GM12891 (cell line): Measurements from ENCODE around the gene HTR2C.

Experiments used
- DNase-seq: peaks from one replicate; pipeline ENCODE4 v3.0.0; 2011; ENCODE audit warnings: low spot score; ENCODE audit not compliant: insufficient read length
- FAIRE-seq: peaks from 2 replicates; lab custom pipeline; 2011; peaks lifted over from hg19 to GRCh38; lab: Jason Lieb, UNC
- PAX5 ChIP-seq: IDR thresholded peaks from 2 replicates; pipeline ENCODE4 v1.6.1; 2011; ENCODE audit warnings: low read length, moderate library complexity, mild to moderate bottlenecking; ENCODE audit not compliant: insufficient read depth, severe bottlenecking
- POLR2A ChIP-seq: IDR thresholded peaks from 2 replicates; pipeline ENCODE4 v1.6.1; 2011; ENCODE audit warnings: low read depth, low read length, control low read depth
- POLR2AphosphoS5 ChIP-seq: IDR thresholded peaks from 2 replicates; pipeline ENCODE4 v1.6.1; 2011; ENCODE audit warnings: low read depth, low read length, control low read depth
- POU2F2 ChIP-seq: IDR thresholded peaks from 2 replicates; pipeline ENCODE4 v1.6.1; 2011; ENCODE audit warnings: low read depth, mild to moderate bottlenecking, control low read depth, low read length, moderate library complexity
- SPI1 ChIP-seq: IDR thresholded peaks from 2 replicates; pipeline ENCODE4 v1.6.1; 2011; ENCODE audit warnings: low read depth, low read length, control low read depth
- TAF1 ChIP-seq: IDR thresholded peaks from 2 replicates; pipeline ENCODE4 v1.6.1; 2011; ENCODE audit warnings: low read depth, low read length, control low read depth

Gene HTR2C

GRCh38 chrX:114709406-114709805 is 125.5 kb downstream of the HTR2C start:
- no peak for TF ChIP-seq SPI1
- no peak for TF ChIP-seq POLR2AphosphoS5
- TF ChIP-seq TAF1 = no peak
- TF ChIP-seq POLR2A = no peak
- no peak for TF ChIP-seq PAX5
- no peak for TF ChIP-seq POU2F2
- DNase-seq = no peak
- no peak for FAIRE-seq

GRCh38 chrX:114710571-114710970 is 126.7 kb downstream of the HTR2C start:
- DNase-seq = no peak
- TF ChIP-seq SPI1 = no peak
- TF ChIP-seq TAF1 = no peak
- no peak for TF ChIP-seq POLR2AphosphoS5
- TF ChIP-seq PAX5 = no peak
- no peak for TF ChIP-seq POU2F2
- no peak for TF ChIP-seq POLR2A
- FAIRE-seq = no peak

- no peak for FAIRE-seq
- no peak for DNase-seq
Observed at GRCh38 chrX:114712466-114712865, 128.6 kb downstream of the HTR2C start.

GRCh38 chrX:114715096-114715495 is 131.2 kb downstream of the HTR2C start:
- no peak for TF ChIP-seq TAF1
- TF ChIP-seq POU2F2 = no peak
- no peak for TF ChIP-seq POLR2A
- no peak for TF ChIP-seq POLR2AphosphoS5
- no peak for TF ChIP-seq PAX5
- TF ChIP-seq SPI1 = no peak
- FAIRE-seq (no peak), DNase-seq (no peak)

More at GRCh38 chrX:114712466-114712865, 128.6 kb downstream of the HTR2C start:
- no peak for TF ChIP-seq PAX5
- no peak for TF ChIP-seq POLR2A
- no peak for TF ChIP-seq SPI1
- no peak for TF ChIP-seq POLR2AphosphoS5
- TF ChIP-seq POU2F2 = no peak
- TF ChIP-seq TAF1 = no peak

- no peak for FAIRE-seq
- TF ChIP-seq TAF1 (no peak), POLR2A (no peak), PAX5 (no peak), POU2F2 (no peak), SPI1 (no peak)
- no peak for DNase-seq
Observed at GRCh38 chrX:114717921-114718320, 134.0 kb downstream of the HTR2C start.

- DNase-seq = no peak
- TF ChIP-seq PAX5 = no peak
- no peak for TF ChIP-seq POU2F2
- no peak for TF ChIP-seq POLR2A
- no peak for TF ChIP-seq POLR2AphosphoS5
- TF ChIP-seq TAF1 = no peak
- no peak for TF ChIP-seq SPI1
- FAIRE-seq = no peak
Observed at GRCh38 chrX:114766541-114766940, 182.7 kb downstream of the HTR2C start.

GRCh38 chrX:114774691-114775090 is 190.8 kb downstream of the HTR2C start:
- FAIRE-seq (no peak), DNase-seq (no peak)
- TF ChIP-seq TAF1 (no peak), POLR2AphosphoS5 (no peak), POU2F2 (no peak), SPI1 (no peak)

- DNase-seq (no peak), FAIRE-seq (no peak)
- TF ChIP-seq SPI1 (no peak), POLR2AphosphoS5 (no peak), POLR2A (no peak), PAX5 (no peak), TAF1 (no peak), POU2F2 (no peak)
Observed at GRCh38 chrX:114782925-114783324, 199.0 kb downstream of the HTR2C start.

GRCh38 chrX:114787061-114787460 is 203.2 kb downstream of the HTR2C start:
- no peak for TF ChIP-seq POLR2AphosphoS5
- TF ChIP-seq POLR2A = no peak
- TF ChIP-seq POU2F2 = no peak
- TF ChIP-seq SPI1 = no peak
- TF ChIP-seq PAX5 = no peak
- FAIRE-seq = no peak
- DNase-seq = no peak

- TF ChIP-seq POLR2A = no peak
- no peak for TF ChIP-seq POLR2AphosphoS5
- TF ChIP-seq PAX5 = no peak
- TF ChIP-seq POU2F2 = no peak
- TF ChIP-seq TAF1 = no peak
- no peak for TF ChIP-seq SPI1
- DNase-seq = no peak
- no peak for FAIRE-seq
Observed at GRCh38 chrX:114797494-114797893, 213.6 kb downstream of the HTR2C start.
